ENCODE measurements around the gene KEAP1. TPM values are rescaled to one million over a fixed set of nuclear protein-coding genes. Genes with fewer than 3 reads are reported as not detected.
"Not testable (repeated sequence)": the region's sequence is repeated elsewhere in the genome, so short reads cannot be mapped to it uniquely, and the experiment has no call there.

Gene KEAP1
- total RNA-seq, 1 experiment from 2014 or later = 21.8 TPM

DNA sequence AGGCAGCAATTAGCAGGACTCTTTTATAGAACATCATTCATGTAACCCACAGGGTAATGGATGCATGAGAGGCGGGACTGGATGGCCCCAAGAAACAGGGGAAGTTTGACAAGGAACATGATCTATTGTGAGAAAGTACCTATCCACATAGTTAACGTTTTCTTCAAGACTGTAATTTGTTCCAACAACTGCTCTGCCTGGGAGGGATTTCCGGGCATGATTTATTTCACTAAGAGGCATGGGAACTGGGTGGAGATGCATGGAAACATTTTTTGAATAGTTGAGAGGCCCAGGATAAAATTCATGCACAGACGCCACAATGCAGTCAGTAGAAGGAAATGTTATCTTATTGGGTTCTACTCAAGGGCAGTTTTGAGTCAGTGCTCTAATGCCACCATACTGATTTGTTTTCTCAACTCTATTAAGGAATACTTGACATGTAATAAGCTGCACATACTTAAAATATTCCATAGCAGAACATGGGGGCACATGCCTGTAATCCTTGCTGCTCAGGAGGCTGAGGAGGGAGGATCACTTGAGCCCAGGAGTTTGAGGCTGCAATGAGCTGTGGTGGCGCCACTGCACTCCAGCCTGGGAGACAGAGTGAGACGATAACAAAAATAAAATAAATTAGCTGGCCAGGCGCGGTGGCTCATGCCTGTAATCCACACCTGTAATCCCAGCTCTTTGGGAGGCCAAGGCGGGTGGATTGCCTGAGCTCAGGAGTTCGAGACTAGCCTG lies 30.7 kb upstream of the KEAP1 start:
- DNase-seq (ENCODE audit: low read depth, low spot score) = no peak
- in situ Hi-C loops (cut with HindIII; ENCODE audit: low pct_unique_long_range_greater_than_20kb, low sequenced_read_pairs) = no loop called here

DNA sequence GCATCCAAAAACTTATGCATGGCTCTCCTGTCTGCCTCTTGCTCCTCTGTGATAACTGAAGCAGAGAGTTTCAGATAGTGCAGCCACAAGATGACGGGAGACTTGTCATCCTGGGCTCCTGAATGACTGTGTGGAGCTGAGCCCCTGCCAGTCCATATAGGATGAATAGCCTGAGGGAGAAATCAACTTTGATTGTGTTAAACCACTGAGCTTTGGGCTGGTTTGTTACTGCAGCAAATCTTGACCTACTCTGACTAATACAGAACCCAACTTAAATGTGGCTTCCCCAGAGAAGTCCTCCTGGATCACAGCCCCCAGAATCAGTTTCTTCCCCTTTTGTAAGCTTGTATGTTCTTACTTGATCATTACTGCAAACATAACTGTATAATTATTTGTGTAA lies 29.3 kb upstream of the KEAP1 start:
- in situ Hi-C loops (cut with HindIII; ENCODE audit: low pct_unique_long_range_greater_than_20kb, low sequenced_read_pairs) = no loop called here

DNA sequence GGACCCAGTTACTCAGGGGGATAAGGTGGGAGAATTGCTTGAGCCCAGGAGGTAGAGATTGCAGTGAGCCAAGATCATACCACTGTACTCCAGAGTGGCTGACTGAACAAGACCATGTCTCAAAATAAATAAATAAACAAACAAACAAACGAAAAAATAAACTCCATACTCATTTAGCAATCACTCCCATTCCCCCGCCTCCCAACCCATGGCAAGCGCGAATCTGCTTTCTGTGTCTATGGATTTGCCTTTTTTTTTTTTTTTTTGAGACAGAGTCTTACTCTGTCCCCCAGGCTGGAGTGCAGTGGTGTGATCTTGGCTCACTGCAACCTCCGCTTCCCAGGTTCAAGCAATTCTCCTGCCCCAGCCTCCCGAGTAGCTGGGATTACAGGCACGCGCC lies 23.7 kb upstream of the KEAP1 start:
- in situ Hi-C loops (cut with HindIII; ENCODE audit: low pct_unique_long_range_greater_than_20kb, low sequenced_read_pairs); DNase-seq (ENCODE audit: low read depth, low spot score): not testable (repeated sequence)

More for the DNA sequence above, 29.3 kb upstream of the KEAP1 start:
- DNase-seq (ENCODE audit: low read depth, low spot score) = no peak

- in situ Hi-C loops (cut with HindIII; ENCODE audit: low pct_unique_long_range_greater_than_20kb, low sequenced_read_pairs) = no loop called here
- DNase-seq (ENCODE audit: low read depth, low spot score) = no peak
These were observed 22.5 kb upstream of the KEAP1 start for GRCh38 chr19:10525636-10526035.

- no peak for DNase-seq (ENCODE audit: low read depth, low spot score)
- in situ Hi-C loops (cut with HindIII; ENCODE audit: low pct_unique_long_range_greater_than_20kb, low sequenced_read_pairs) = no loop called here
These were observed 20.0 kb upstream of the KEAP1 start for GRCh38 chr19:10523135-10523636.

DNA sequence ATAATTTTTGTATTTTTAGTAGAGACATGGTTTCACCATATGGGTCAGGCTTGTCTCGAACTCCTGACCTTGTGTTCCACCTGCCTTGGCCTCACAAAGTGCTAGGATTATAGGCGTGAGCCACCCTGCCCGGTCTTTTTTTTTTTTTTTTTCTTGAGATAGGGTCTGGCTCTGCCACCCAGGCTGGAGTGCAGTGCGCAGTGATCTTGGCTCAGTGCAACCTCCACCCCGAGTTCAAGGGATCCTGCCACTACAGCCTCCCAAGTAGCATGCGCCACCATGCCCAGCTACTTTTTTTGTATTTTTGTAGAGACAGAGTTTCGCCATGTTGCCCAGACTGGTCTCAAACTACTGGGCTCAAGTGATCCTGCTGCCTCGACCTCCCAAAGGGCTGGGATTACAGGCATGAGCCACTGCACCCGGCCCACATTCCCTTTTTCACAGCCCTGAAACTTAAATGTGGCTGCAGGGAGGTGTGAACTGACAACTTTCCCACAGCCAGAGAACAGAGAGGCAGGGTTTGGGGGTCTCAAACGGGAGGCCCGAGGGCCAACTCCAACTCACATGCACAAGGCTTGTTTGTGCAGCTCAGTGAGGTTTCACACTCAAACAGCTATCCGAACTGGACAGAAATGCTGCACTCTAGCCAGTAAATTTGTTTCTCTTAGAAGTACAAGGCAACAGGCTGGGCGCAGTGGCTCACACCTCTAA lies 18.5 kb upstream of the KEAP1 start:
- no peak for DNase-seq (ENCODE audit: low read depth, low spot score)
- in situ Hi-C loops (cut with HindIII; ENCODE audit: low pct_unique_long_range_greater_than_20kb, low sequenced_read_pairs) = no loop called here

DNA sequence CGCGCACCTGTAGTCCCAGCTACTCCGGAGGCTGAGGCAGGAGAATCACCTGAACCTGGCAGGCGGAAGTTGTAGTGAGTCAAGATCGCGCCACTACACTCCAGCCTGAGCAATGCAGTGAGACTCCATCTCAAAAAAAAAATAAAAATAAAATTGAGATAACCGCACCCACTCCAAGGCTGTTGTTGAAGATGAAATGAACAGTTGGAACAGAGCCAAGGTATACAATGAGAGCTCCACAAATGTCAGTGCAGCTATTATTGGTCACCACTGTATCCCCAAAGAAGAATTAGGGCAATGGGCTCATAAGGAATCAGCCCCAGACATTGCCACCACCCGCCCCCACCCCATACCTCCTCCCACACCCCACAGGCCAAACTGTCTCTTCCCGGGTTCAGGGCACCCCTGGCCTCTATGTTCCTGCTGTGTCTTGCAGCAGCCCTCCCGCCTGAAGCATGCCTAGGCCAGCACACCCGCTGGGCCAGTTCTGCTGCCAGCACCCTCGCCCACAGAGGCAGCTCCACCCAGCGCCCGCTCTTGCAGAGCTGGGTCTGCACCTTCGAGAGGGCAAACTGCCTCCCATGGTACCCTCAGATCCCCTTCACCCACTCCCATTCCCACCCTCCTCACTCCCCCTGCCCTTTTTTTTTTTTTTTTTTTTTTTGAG lies 17.6 kb upstream of the KEAP1 start:
- DNase-seq (ENCODE audit: low read depth, low spot score) = no peak
- in situ Hi-C loops (cut with HindIII; ENCODE audit: low pct_unique_long_range_greater_than_20kb, low sequenced_read_pairs) = no loop called here

DNA sequence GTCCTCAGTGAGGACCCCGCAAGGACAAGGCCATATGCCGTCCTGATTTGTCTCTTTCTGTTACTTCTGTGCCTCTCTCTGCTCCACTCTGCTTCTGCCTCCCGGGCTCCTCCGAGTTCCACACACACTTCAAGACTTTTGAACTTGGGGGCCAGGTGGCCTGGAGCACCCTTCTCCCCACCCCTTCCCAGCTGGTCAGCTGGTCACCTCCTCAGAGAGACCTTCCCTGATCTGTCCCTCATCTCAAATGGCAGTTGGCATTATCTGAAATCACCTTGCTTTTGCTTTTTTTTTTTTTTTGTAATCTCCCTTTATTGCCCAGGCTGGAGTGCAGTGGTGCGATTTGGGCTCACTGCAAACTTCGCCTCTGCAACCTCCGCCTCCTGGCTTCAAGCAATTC lies 16.3 kb upstream of the KEAP1 start:
- no peak for DNase-seq (ENCODE audit: low read depth, low spot score)
- in situ Hi-C loops (cut with HindIII; ENCODE audit: low pct_unique_long_range_greater_than_20kb, low sequenced_read_pairs) = no loop called here

GRCh38 chr19:10518444-10519361 lies 15.5 kb upstream of the KEAP1 start:
- DNase-seq (ENCODE audit: low read depth, low spot score) = no peak
- in situ Hi-C loops (cut with HindIII; ENCODE audit: low pct_unique_long_range_greater_than_20kb, low sequenced_read_pairs) = no loop called here

DNA sequence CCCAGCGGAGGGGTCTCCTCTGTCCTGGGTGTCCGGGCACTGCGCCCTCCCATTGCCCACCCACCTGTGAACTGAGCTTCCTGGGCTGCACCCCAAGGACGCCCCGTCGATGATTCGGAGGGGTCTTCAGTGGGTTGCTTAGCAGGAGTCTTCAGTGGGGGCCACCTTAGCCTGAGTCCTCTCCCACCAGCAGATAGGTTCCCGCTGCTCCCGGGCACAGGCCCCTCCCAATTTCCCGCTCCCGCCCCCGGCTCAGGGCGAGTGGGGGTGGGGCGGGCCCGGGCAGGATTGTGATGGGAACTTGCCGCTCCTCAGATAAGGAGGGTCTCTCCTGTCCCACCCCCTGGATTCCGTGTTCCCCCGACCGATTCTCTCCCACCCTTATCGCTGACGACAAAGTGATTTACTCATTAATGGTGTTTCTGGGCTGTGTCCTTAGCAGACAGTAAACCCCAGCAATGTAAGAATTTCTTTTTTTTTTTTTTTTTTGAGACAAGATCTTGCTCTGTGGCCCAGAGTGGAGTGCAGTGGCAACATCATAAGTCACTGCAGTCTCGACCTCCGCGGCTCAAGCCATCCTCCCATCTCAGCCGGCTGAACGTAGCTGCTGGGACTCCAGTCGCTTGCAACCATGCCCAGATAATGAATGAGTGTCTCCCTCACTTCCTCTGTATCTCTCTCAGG lies 14.7 kb upstream of the KEAP1 start:
- peak; percentile 36 for DNase-seq (ENCODE audit: low read depth, low spot score)
- in situ Hi-C loops (cut with HindIII; ENCODE audit: low pct_unique_long_range_greater_than_20kb, low sequenced_read_pairs) = no loop called here

DNA sequence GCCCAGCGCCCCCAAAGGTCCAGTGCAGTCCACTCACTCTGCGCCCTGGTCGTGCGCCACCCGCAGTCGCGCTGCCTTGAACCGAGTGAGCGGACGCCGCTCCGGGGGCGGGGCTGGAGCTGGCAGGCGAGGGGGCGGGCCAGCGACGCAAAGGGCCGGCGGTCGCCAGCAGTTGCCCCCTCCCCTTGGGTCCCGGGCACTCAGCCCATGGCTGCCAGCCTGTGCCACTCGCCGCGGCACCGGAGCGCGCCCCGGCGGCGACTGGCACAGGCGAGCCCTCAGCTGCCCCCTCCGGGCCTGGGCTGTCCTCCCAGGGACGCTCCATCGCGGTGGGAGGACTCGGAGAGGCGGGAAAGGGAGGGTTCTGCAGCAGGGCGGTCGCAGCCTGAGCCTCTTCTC lies 14.2 kb upstream of the KEAP1 start, which contains the start of gene S1PR5:
S1PR5 (minus strand) TSS at position 87 of the 399 bp plus-strand sequence. CDS start 2,436 bp downstream, outside the sequence.
- peak; percentile 15 for DNase-seq (ENCODE audit: low read depth, low spot score)
- in situ Hi-C loops (cut with HindIII; ENCODE audit: low pct_unique_long_range_greater_than_20kb, low sequenced_read_pairs) = no loop called here

- in situ Hi-C loops (cut with HindIII; ENCODE audit: low pct_unique_long_range_greater_than_20kb, low sequenced_read_pairs) = no loop called here
- DNase-seq (ENCODE audit: low read depth, low spot score) = peak; percentile 4
These were observed 13.6 kb upstream of the KEAP1 start for GRCh38 chr19:10516671-10517286.

DNA sequence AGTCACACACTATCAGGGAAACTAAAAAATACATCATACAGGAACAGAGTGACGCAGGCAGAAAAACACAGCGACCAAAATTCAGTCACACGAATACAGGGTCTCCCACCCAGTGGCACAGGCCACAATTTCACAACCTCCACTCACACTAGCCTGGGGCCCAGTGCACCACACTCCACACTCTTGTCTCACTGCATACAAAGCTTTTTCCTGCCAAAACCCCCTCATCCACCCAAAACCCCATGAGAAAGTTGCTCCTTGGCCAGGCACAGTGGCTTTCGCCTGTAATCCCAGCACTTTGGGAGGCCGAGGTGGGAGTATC lies 12.9 kb upstream of the KEAP1 start:
- in situ Hi-C loops (cut with HindIII; ENCODE audit: low pct_unique_long_range_greater_than_20kb, low sequenced_read_pairs) = no loop called here

DNA sequence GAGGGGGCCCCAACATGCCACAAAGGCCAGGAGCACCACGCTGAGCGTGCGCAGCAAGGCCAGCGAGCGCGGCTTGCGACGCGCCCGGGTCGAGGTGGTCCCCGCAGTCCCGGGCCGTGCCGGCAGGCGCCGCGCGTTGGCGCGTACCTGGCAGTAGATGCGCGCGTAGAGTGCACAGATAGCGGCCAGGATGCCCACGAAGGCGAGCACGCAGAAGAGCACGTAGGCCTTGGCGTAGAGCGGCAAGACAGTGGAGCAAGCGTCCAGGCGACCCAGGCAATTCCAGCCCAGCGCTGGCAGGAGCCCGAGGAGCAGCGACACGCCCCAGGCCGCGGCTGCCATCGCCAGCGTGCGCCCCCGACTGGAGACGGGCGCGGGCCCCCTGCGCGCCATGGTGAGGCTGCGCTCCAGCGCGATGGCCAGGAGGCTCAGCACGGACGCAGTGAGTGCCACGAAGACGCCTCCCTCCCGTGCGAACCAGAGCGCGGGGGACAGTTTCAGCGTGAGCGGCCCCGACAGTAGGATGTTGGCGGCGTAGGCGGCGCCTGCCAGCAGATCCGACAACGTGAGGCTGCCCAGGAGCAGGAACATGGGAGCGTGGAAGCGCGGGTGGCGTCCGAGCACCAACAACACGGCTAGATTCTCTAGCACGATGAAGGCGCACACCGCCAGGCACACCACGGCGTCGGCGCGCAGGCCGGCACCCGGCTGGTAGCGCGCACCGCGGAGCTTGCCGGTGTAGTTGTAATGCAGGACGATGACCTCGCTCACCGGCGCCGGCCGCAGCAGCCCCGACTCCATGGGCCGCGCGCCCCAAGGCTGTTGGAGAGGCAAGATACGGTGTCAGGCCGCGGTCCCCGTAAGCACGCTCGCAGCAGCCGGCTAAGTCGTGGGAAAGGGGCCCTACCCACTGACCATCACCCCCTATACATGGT lies 11.3 kb upstream of the KEAP1 start:
- DNase-seq (ENCODE audit: low read depth, low spot score) = no peak
- in situ Hi-C loops (cut with HindIII; ENCODE audit: low pct_unique_long_range_greater_than_20kb, low sequenced_read_pairs) = no loop called here

More for the DNA sequence above, 12.9 kb upstream of the KEAP1 start:
- DNase-seq (ENCODE audit: low read depth, low spot score) = no peak

DNA sequence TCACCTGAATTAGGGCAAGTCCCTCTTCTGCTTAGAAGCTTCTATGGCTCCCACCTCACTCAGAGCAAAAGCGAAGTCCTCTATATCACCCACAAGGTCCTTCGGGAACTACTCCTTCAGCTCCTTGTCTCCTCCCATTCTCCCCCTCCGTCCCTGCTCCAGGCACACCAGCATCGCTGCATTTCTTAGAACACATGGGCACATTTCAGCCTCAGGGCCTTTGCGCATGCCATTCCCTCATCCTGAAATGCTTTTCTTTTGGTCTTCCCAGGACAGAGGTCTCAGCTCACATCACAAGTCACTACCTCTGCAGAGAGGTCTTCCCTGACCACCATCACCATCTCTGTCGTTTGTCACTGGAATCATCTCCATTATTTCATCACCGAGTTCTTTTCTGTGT lies 10.1 kb upstream of the KEAP1 start:
- no peak for DNase-seq (ENCODE audit: low read depth, low spot score)
- in situ Hi-C loops (cut with HindIII; ENCODE audit: low pct_unique_long_range_greater_than_20kb, low sequenced_read_pairs) = no loop called here
